HG03025 (cell line): Measurements from ENCODE around the gene CNOT2.

ENCODE experiments used
- ATAC-seq: cut with Tn5 transposase; IDR thresholded peaks from one replicate; pipeline ENCODE4 v1.9.1; 2021; ENCODE audit warnings: mild to moderate bottlenecking, moderate library complexity; ENCODE audit not compliant: unreplicated experiment, low FRiP score

The CNOT2 gene

GRCh38 chr12:70242695-70243509 is at the start of gene CNOT2:
Gene CNOT2 (plus strand): TSS chr12:70243433. CDS start chr12:70278227, 34,794 bp downstream.
- peak; percentile 69 for ATAC-seq

- no peak for ATAC-seq
These were observed 49.2 kb upstream of the CNOT2 start for GRCh38 chr12:70194076-70194475.

GRCh38 chr12:70196811-70197281 is 46.4 kb upstream of the CNOT2 start:
- ATAC-seq: no peak

- no peak for ATAC-seq
These were observed 45.9 kb upstream of the CNOT2 start for GRCh38 chr12:70197345-70197744.

- no peak for ATAC-seq
These were observed 29.5 kb upstream of the CNOT2 start for GRCh38 chr12:70213707-70214106.

- no peak for ATAC-seq
These were observed 28.1 kb upstream of the CNOT2 start for GRCh38 chr12:70214972-70215617.

- ATAC-seq: no peak
These were observed 25.8 kb upstream of the CNOT2 start for GRCh38 chr12:70217416-70217815.

- no peak for ATAC-seq
These were observed 21.6 kb upstream of the CNOT2 start for GRCh38 chr12:70221626-70222025.

- ATAC-seq: no peak
These were observed 15.3 kb upstream of the CNOT2 start for GRCh38 chr12:70227911-70228310.

GRCh38 chr12:70230934-70231606 is 12.2 kb upstream of the CNOT2 start:
- no peak for ATAC-seq

- ATAC-seq: no peak
These were observed 6.2 kb upstream of the CNOT2 start for GRCh38 chr12:70236990-70237389.

- no peak for ATAC-seq
These were observed 2.6 kb upstream of the CNOT2 start for GRCh38 chr12:70240673-70241072.

GRCh38 chr12:70241845-70242244 is 1.4 kb upstream of the CNOT2 start:
- no peak for ATAC-seq

- peak; percentile 51 for ATAC-seq
These were observed 508 bp downstream of the CNOT2 start for GRCh38 chr12:70243510-70244371.

GRCh38 chr12:70244409-70244808 is 1.2 kb downstream of the CNOT2 start:
- no peak for ATAC-seq

GRCh38 chr12:70245458-70245857 is 2.2 kb downstream of the CNOT2 start:
- ATAC-seq: no peak

GRCh38 chr12:70246580-70246979 is 3.3 kb downstream of the CNOT2 start:
- ATAC-seq: no peak

GRCh38 chr12:70247653-70248199 is 4.5 kb downstream of the CNOT2 start:
- ATAC-seq: no peak

- ATAC-seq: no peak
These were observed 5.6 kb downstream of the CNOT2 start for GRCh38 chr12:70248876-70249275.

GRCh38 chr12:70249903-70250302 is 6.7 kb downstream of the CNOT2 start:
- no peak for ATAC-seq
